Measurements from ENCODE around the gene LETM1. TPM values are rescaled to one million over a fixed set of nuclear protein-coding genes. Genes with fewer than 3 reads are reported as not detected.

The LETM1 gene
- total and polyA plus RNA-seq, 10 donors, result 6.5 to 47.7 (median 34.7) TPM

- no peak overlapping the region for H3K4me3 ChIP-seq
- intact Hi-C loops (cut with DNase I; ENCODE audit: low total_unique reads), result no loop called here
- TF ChIP-seq POLR2AphosphoS5 (IDR thresholded peaks at IDR 0.05), result no peak
- no peak for TF ChIP-seq CTCF (IDR thresholded peaks at IDR 0.05 in 8 of 11, conservative IDR thresholded peaks at IDR 0.05 in 3 of 11)
- TF ChIP-seq POLR2A (IDR thresholded peaks at IDR 0.05), result no peak
- 92 to 95% (median 93%) methylated on average over 27 to 34 of the region's 34 CpGs for WGBS, 5 donors
- peaks cover 0 to 98% (median 73%) of the 10 kb centered on the region in 6 donors for H3K36me3 ChIP-seq
- H3K4me1 ChIP-seq, result peaks cover 0 to 5% (median 0%) of the 10 kb centered on the region in 6 donors
- no peaks in the 10 kb centered on the region for H3K27me3 ChIP-seq (replicated peaks in 1 of 7)
- DNase-seq, result no peak
- H3K27ac ChIP-seq, result no peak overlapping the region
- H3K9me3 ChIP-seq, result no peaks in the 10 kb centered on the region
Measured at GRCh38 chr4:1815096-1815996, 40.6 kb downstream of the LETM1 start.

- no peaks in the 10 kb centered on the region for H3K27me3 ChIP-seq (replicated peaks in 1 of 7)
- peaks cover 0 to 89% (median 66%) of the 10 kb centered on the region in 6 donors for H3K36me3 ChIP-seq
- H3K4me3 ChIP-seq, result no peak overlapping the region
- H3K9me3 ChIP-seq, result no peaks in the 10 kb centered on the region
- no peak overlapping the region for H3K27ac ChIP-seq
- intact Hi-C loops (cut with DNase I; ENCODE audit: low total_unique reads), result loop anchor here (5.0 kb wide), 1 partner anchor 67 kb away; no protein-coding TSS in a partner anchor
- 92 to 98% (median 94%) methylated on average over 7 to 8 of the region's 8 CpGs for WGBS, 5 donors
- TF ChIP-seq POLR2AphosphoS5 (IDR thresholded peaks at IDR 0.05), result no peak
- TF ChIP-seq POLR2A (IDR thresholded peaks at IDR 0.05), result no peak
- no peak for TF ChIP-seq CTCF (IDR thresholded peaks at IDR 0.05 in 8 of 11, conservative IDR thresholded peaks at IDR 0.05 in 3 of 11)
- DNase-seq, result no peak
- H3K4me1 ChIP-seq, result peaks cover 0 to 5% (median 0%) of the 10 kb centered on the region in 6 donors
Measured at GRCh38 chr4:1814453-1814852, 41.5 kb downstream of the LETM1 start.

- no peak for DNase-seq
- 52 to 78% (median 69%) methylated on average over 5 to 9 of the region's 9 CpGs for WGBS, 5 donors
- Histone ChIP-seq H3K36me3 (peaks cover 0 to 84% (median 61%) of the 10 kb centered on the region in 6 donors), H3K27ac (no peak overlapping the region), H3K4me1 (peaks cover 0 to 5% (median 0%) of the 10 kb centered on the region in 6 donors), H3K27me3 (replicated peaks in 1 of 7) (no peaks in the 10 kb centered on the region), H3K9me3 (no peaks in the 10 kb centered on the region), H3K4me3 (no peak overlapping the region)
- TF ChIP-seq POLR2AphosphoS5 (IDR thresholded peaks at IDR 0.05), result no peak
- peak in 1 of 11 experiments; percentile 14 for TF ChIP-seq CTCF (IDR thresholded peaks at IDR 0.05 in 8 of 11, conservative IDR thresholded peaks at IDR 0.05 in 3 of 11)
- no peak for TF ChIP-seq POLR2A (IDR thresholded peaks at IDR 0.05)
- intact Hi-C loops (cut with DNase I; ENCODE audit: low total_unique reads), result loop anchor here (5.0 kb wide), 1 partner anchor 67 kb away; no protein-coding TSS in a partner anchor
Measured at GRCh38 chr4:1813915-1814314, 42.0 kb downstream of the LETM1 start.

GRCh38 chr4:1813231-1813630 is 42.7 kb downstream of the LETM1 start:
- WGBS, 5 donors, result 80 to 89% (median 84%) methylated on average over 7 to 9 of the region's 9 CpGs
- TF ChIP-seq CTCF (IDR thresholded peaks at IDR 0.05 in 8 of 11, conservative IDR thresholded peaks at IDR 0.05 in 3 of 11) (no peak), POLR2AphosphoS5 (IDR thresholded peaks at IDR 0.05) (peak in 1 of 3 donors; percentile 4)
- Histone ChIP-seq H3K27me3 (replicated peaks in 1 of 7) (no peaks in the 10 kb centered on the region), H3K27ac (no peak overlapping the region), H3K36me3 (peaks cover 0 to 77% (median 54%) of the 10 kb centered on the region in 6 donors), H3K4me3 (no peak overlapping the region), H3K9me3 (no peaks in the 10 kb centered on the region), H3K4me1 (peaks cover 0 to 5% (median 0%) of the 10 kb centered on the region in 6 donors)
- intact Hi-C loops (cut with DNase I; ENCODE audit: low total_unique reads), result loop anchor here (5.0 kb wide), 1 partner anchor 66 kb away; no protein-coding TSS in a partner anchor
- no peak for DNase-seq
